Ascending aorta (tissue), 2 donors: Measurements from ENCODE around the gene PCDHAC2. TPM values are rescaled to one million over a fixed set of nuclear protein-coding genes. Genes with fewer than 3 reads are reported as not detected.

Experiments used
- DNase-seq, 2 donors: peaks; one replicate each; pipeline ENCODE4 v3.0.0-alpha.2; 2019; ENCODE audit warnings: low spot score in 2 of 2
- H3K27ac ChIP-seq, 2 donors: fragments of 200-600 bp; sonication (generic); one replicate each; pipeline ENCODE4 v1.5.1; 2016 to 2017; ENCODE audit warnings: mild to moderate bottlenecking in 1 of 2
- H3K27me3 ChIP-seq: fragments of 200-600 bp; sonication (generic); one replicate; pipeline ENCODE4 v1.5.1; 2017
- H3K36me3 ChIP-seq, 2 donors: fragments of 200-600 bp; sonication (generic); one replicate each; pipeline ENCODE4 v1.5.1; 2016
- H3K4me1 ChIP-seq, 2 donors: fragments of 200-600 bp; sonication (generic); one replicate each; pipeline ENCODE4 v1.5.1; 2016 to 2017; ENCODE audit warnings: mild to moderate bottlenecking in 1 of 2
- H3K4me3 ChIP-seq, 2 donors: fragments of 200-600 bp; sonication (generic); one replicate each; pipeline ENCODE4 v1.5.1; 2016 to 2017; ENCODE audit warnings: mild to moderate bottlenecking in 1 of 2
- H3K9me3 ChIP-seq, 2 donors: fragments of 200-600 bp; sonication (generic); one replicate each; pipeline ENCODE4 v1.5.1; 2016
- intact Hi-C: fragments of 100-400 bp; cut with DNase I; formaldehyde crosslinking; loops from one replicate; pipeline ENCODE4 v1.15.1; 2023
- total RNA-seq: library from RNA; depleted of rRNA; stranded (reverse); fragments of >200 nt; gene quantifications from one replicate; pipeline ENCODE4 v1.1.0, GENCODE V29; 2016
- TF ChIP-seq, protein P1 (sequence below), 3 experiments: fragments of 200-600 bp in 2 of 3; fragments of 450-650 bp in 1 of 3; sonication (generic) in 2 of 3; IDR thresholded peaks; one replicate each; pipeline ENCODE4 v1.5.1; 2016 to 2019; ENCODE audit warnings: antibody characterized with exemption in 3 of 3, mild to moderate bottlenecking in 1 of 3, moderate library complexity in 1 of 3

PCDHAC2 gene
- total RNA-seq, 1 donor from 2014 or later, result not detected

DNA sequence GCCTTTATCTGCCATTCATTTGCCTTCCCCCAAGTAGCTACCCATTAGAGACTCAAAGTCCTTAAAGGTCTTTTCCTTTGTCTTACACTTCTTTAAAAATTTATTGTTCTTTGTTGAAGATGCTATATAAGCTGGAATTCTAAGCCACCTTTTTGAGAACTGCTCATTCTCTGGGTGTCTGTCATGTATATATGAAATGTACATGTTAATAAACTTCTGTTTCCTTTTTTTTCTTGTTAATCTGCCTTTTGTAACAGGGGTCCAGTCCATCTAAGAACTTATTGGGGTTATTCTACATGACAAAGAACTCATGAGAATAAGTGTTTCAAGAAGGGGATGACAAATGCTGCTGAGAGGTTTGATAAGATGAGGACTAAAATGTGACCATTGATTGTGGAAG lies 41.5 kb downstream of the PCDHAC2 start:
- Histone ChIP-seq H3K27ac (no peak overlapping the region), H3K4me3 (no peak overlapping the region), H3K27me3 (no peaks in the 10 kb centered on the region), H3K4me1 (no peaks in the 10 kb centered on the region), H3K36me3 (no peaks in the 10 kb centered on the region), H3K9me3 (no peaks in the 10 kb centered on the region)
- intact Hi-C loops, result no loop called here
- DNase-seq, result no peak
- TF ChIP-seq, protein P1, sequence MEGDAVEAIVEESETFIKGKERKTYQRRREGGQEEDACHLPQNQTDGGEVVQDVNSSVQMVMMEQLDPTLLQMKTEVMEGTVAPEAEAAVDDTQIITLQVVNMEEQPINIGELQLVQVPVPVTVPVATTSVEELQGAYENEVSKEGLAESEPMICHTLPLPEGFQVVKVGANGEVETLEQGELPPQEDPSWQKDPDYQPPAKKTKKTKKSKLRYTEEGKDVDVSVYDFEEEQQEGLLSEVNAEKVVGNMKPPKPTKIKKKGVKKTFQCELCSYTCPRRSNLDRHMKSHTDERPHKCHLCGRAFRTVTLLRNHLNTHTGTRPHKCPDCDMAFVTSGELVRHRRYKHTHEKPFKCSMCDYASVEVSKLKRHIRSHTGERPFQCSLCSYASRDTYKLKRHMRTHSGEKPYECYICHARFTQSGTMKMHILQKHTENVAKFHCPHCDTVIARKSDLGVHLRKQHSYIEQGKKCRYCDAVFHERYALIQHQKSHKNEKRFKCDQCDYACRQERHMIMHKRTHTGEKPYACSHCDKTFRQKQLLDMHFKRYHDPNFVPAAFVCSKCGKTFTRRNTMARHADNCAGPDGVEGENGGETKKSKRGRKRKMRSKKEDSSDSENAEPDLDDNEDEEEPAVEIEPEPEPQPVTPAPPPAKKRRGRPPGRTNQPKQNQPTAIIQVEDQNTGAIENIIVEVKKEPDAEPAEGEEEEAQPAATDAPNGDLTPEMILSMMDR (IDR thresholded peaks at IDR 0.05), result no peak

DNA sequence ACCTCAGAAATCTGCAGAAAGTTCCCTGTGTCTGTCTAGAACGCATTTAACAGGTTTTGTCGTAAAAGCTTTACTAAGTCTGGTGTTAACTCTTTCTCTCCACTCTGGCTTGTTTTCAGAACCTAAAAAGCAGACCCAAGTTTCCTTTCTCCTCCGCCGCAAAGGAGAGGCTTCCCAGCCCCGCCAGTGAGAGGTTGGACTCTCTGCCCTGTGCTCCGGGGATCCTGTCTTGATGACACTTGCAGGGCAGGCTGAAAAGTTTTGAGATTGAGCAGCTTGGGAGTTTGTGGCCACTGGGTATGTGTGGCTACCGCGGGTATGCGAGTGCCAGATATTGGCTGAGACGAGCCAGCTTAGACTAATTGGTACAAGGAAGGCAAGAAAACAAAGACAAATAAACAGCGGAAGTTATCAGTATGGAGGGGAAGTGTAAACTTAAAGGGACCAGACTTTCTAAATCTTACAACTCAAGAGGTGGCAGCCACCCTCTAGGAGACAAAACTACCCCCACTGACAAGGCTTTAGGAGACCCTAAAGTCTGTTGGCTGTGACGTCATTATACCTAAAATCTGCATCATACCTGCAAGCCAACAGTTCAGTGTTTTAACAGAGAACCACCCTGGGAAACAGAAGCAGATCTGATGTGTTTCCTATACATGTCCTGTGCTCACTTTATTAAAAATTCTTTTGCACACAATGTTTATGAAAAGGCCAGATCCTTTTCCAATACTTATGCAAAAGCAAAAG lies 43.9 kb downstream of the PCDHAC2 start:
- intact Hi-C loops, result no loop called here
- no peak for DNase-seq
- H3K4me3 ChIP-seq, result no peak overlapping the region
- H3K27ac ChIP-seq, result no peak overlapping the region
- TF ChIP-seq, protein P1 (IDR thresholded peaks at IDR 0.05), result no peak
- no peaks in the 10 kb centered on the region for H3K9me3 ChIP-seq
- H3K4me1 ChIP-seq, result no peaks in the 10 kb centered on the region
- no peaks in the 10 kb centered on the region for H3K27me3 ChIP-seq
- H3K36me3 ChIP-seq, result no peaks in the 10 kb centered on the region

DNA sequence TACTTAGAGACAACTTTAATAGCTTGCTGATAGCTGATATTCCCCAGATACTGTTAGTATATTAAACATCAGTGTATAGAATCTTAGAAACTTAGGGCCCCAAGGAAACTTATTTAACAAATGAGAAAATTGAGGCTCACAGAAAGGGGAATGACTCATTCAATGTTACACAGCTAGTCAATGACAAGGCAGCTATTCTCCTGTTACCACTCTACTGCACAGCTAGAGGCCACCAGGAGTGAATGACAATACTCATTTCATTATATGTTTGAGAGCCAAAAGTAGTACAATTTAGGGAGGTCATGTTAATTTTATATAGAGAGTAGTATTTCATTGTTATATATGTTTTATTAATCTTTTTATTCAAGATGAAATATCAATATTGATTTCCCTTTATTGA lies 51.7 kb downstream of the PCDHAC2 start:
- DNase-seq, result no peak
- Histone ChIP-seq H3K36me3 (no peaks in the 10 kb centered on the region), H3K27ac (no peak overlapping the region), H3K4me1 (no peaks in the 10 kb centered on the region), H3K27me3 (no peaks in the 10 kb centered on the region), H3K4me3 (no peak overlapping the region), H3K9me3 (no peaks in the 10 kb centered on the region)
- TF ChIP-seq, protein P1 (IDR thresholded peaks at IDR 0.05), result no peak
- intact Hi-C loops, result no loop called here

Other genes starting within 250 kb of the PCDHAC2 start
- not detected for gene PCDHA1, start 180.3 kb upstream of the PCDHAC2 start, total RNA-seq
- gene PCDHA2, start 171.6 kb upstream of the PCDHAC2 start, total RNA-seq, result not detected
- gene PCDHA3, start 165.4 kb upstream of the PCDHAC2 start, total RNA-seq, result not detected
- gene PCDHA4, start 159.4 kb upstream of the PCDHAC2 start, total RNA-seq, result not detected
- not detected for gene PCDHA5, start 144.9 kb upstream of the PCDHAC2 start, total RNA-seq
- gene PCDHA6, start 138.5 kb upstream of the PCDHAC2 start, total RNA-seq, result not detected
- not detected for gene PCDHA7, start 132.2 kb upstream of the PCDHAC2 start, total RNA-seq
- not detected for gene PCDHA8, start 125.3 kb upstream of the PCDHAC2 start, total RNA-seq
- not detected for gene PCDHA9, start 118.1 kb upstream of the PCDHAC2 start, total RNA-seq
- 2.0 TPM for gene PCDHA10, start 110.6 kb upstream of the PCDHAC2 start, total RNA-seq
- not detected for gene PCDHA11, start 97.5 kb upstream of the PCDHAC2 start, total RNA-seq
- gene PCDHA12, start 91.2 kb upstream of the PCDHAC2 start, total RNA-seq, result not detected
- gene PCDHA13, start 84.4 kb upstream of the PCDHAC2 start, total RNA-seq, result 0.21 TPM
- gene PCDHAC1, start 40.2 kb upstream of the PCDHAC2 start, total RNA-seq, result 0.32 TPM
- not detected for gene PCDHB1, start 84.9 kb downstream of the PCDHAC2 start, total RNA-seq
- 1.4 TPM for gene PCDHB2, start 128.1 kb downstream of the PCDHAC2 start, total RNA-seq
- 1.1 TPM for gene PCDHB3, start 134.0 kb downstream of the PCDHAC2 start, total RNA-seq
- gene PCDHB4, start 155.3 kb downstream of the PCDHAC2 start, total RNA-seq, result 5.1 TPM
- gene PCDHB5, start 168.7 kb downstream of the PCDHAC2 start, total RNA-seq, result 61.8 TPM
- gene PCDHB6, start 183.6 kb downstream of the PCDHAC2 start, total RNA-seq, result 1.5 TPM
- 7.6 TPM for gene PCDHB7, start 206.2 kb downstream of the PCDHAC2 start, total RNA-seq
- gene PCDHB8, start 211.3 kb downstream of the PCDHAC2 start, total RNA-seq, result 0.11 TPM
- 18.3 TPM for gene PCDHB16, start 215.9 kb downstream of the PCDHAC2 start, total RNA-seq
- gene PCDHB9, start 220.7 kb downstream of the PCDHAC2 start, total RNA-seq, result 1.9 TPM
- gene PCDHB10, start 225.9 kb downstream of the PCDHAC2 start, total RNA-seq, result 0.21 TPM
- 7.1 TPM for gene PCDHB11, start 233.2 kb downstream of the PCDHAC2 start, total RNA-seq
- 19.7 TPM for gene PCDHB12, start 242.2 kb downstream of the PCDHAC2 start, total RNA-seq
- 6.7 TPM for gene PCDHB13, start 247.4 kb downstream of the PCDHAC2 start, total RNA-seq